D721Med (cell line): Measurements from ENCODE around the gene NALCN.

Experiments used
- DNase-seq: peaks from one replicate; pipeline ENCODE4 v3.0.0; 2011; ENCODE audit warnings: low spot score; ENCODE audit not compliant: insufficient read length
- FAIRE-seq: peaks from 2 replicates; lab custom pipeline; 2011; peaks lifted over from hg19 to GRCh38; lab: Jason Lieb, UNC
- CTCF ChIP-seq: IDR thresholded peaks from 2 replicates; pipeline ENCODE4 v1.5.1; 2012; ENCODE audit warnings: mild to moderate bottlenecking, control low read depth; ENCODE audit not compliant: insufficient read depth; ENCODE audit errors: missing control alignments

Gene NALCN

DNA sequence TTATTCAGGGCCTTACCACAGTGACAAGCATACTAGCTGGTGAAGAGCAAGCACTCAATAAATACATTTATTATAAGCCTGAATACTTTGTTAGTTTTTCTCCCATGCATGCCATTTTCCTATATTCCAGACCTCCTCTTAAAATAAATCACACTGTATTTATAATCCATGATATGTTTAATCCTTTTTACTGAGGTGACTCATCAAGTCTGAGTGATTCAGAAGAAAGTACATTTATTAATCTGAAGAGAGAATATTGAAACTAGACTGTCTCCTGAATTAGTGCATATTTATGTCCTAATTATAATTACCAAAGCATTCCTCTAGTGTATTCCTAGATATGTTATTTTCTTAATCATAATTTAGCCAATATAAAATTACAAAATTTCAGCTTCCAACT lies 323.3 kb downstream of the NALCN start:
- TF ChIP-seq CTCF: no peak
- DNase-seq (no peak), FAIRE-seq (no peak)

- TF ChIP-seq CTCF: no peak
- FAIRE-seq: no peak
- no peak for DNase-seq
These were observed 326.0 kb downstream of the NALCN start for GRCh38 chr13:101090287-101090686.

- DNase-seq: no peak
- no peak for FAIRE-seq
These were observed 330.8 kb downstream of the NALCN start for GRCh38 chr13:101085551-101085950.

DNA sequence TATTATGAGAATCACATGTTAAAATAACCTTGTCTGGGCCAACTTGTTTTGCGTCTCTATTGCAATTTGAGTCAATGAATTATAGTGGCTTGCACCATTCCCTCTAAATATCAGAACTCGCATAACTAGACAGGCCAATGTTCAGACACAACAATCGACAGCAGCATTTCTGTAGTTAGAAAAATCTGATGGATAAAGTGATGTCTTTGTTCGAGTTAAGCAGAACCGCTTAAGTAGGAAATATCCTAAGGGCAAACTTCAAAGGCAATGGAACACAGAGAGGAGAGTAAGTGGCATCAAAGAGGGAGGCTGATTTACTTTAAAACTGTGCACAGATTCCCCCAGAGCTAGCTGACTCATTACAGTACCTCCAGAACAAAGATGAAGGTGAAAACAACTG lies 333.9 kb downstream of the NALCN start:
- TF ChIP-seq CTCF: no peak
- FAIRE-seq (no peak), DNase-seq (no peak)

More at GRCh38 chr13:101085551-101085950, 330.8 kb downstream of the NALCN start:
- TF ChIP-seq CTCF: no peak

DNA sequence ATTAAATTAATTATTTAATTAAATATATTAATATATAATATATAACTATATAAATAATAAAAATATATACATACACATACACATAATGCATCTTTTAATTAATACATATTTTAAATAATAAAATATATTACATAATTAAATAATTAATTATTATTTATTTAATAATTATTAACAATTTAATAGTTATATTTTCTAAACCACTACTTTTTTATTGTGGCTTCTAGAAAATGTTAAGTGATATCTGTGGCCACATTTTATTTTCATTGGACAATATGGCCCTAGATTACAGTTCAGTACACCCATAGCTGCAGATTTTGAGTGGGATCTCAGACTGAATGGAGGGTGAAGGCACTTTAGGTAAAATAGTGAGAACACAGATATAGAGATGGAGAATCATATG lies 335.7 kb downstream of the NALCN start:
- no peak for TF ChIP-seq CTCF
- FAIRE-seq: no peak
- DNase-seq: no peak

GRCh38 chr13:101065329-101065728 lies 351.0 kb downstream of the NALCN start:
- no peak for TF ChIP-seq CTCF
- FAIRE-seq (no peak), DNase-seq (no peak)

DNA sequence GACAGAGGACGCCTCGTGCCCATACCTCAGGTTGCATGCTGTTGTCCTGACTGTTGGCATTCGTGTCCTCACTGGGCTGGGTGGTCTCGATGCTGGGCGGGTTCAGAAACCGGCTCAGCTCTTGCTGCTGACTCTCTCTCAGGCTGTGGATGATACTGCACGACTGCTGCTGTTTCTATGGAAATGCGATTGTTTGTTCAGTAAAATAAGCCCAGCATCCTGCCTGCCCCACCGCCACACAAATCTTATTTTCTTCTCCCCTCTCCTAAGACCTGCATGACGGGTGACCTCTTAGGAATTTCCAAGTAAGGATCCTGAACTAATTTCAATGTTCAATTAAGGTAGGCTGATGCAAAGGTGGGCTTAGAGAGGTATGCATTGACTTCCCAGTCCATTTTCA lies 356.5 kb downstream of the NALCN start:
- no peak for TF ChIP-seq CTCF

More for the DNA sequence above, 356.5 kb downstream of the NALCN start:
- FAIRE-seq (no peak), DNase-seq (no peak)
